GM20000 (cell line): ENCODE measurements around the gene DDB1.

Experiments
- DNase-seq: peaks from one replicate; pipeline ENCODE4 v3.0.0; 2012; ENCODE audit warnings: low spot score
- CTCF ChIP-seq: IDR thresholded peaks from 2 replicates; pipeline ENCODE4 v1.5.1; 2012; ENCODE audit warnings: mild to moderate bottlenecking, control low read depth; ENCODE audit errors: extremely low read depth, missing control alignments

The DDB1 gene

GRCh38 chr11:61294717-61295595 is 37.9 kb downstream of the DDB1 start, which contains the start of gene VWCE:
VWCE (minus strand) TSS chr11:61295316; CDS start chr11:61295037, 279 bp downstream.
- peak; percentile 80 for TF ChIP-seq CTCF
- DNase-seq, result peak; percentile 96

- no peak for TF ChIP-seq CTCF
- DNase-seq, result peak; percentile 79
Observed at GRCh38 chr11:61293867-61294716, 38.8 kb downstream of the DDB1 start.

GRCh38 chr11:61292356-61292755 is 40.5 kb downstream of the DDB1 start:
- no peak for DNase-seq
- TF ChIP-seq CTCF, result no peak

GRCh38 chr11:61290905-61291690 is 41.8 kb downstream of the DDB1 start:
- no peak for TF ChIP-seq CTCF
- DNase-seq, result no peak

- no peak for TF ChIP-seq CTCF
- DNase-seq, result no peak
Observed at GRCh38 chr11:61287338-61287977, 45.4 kb downstream of the DDB1 start.

- no peak for TF ChIP-seq CTCF
- DNase-seq, result no peak
Observed at GRCh38 chr11:61283613-61284012, 49.3 kb downstream of the DDB1 start.
